Measurements from ENCODE around the gene TMED10. TPM values are rescaled to one million over a fixed set of nuclear protein-coding genes. Genes with fewer than 3 reads are reported as not detected.

Gene TMED10
- total RNA-seq, 2 experiments from 2014 or later: 173 to 179 TPM

- H3K4me3 Mint-ChIP-seq: no peak overlapping the region
- H3K27ac Mint-ChIP-seq: peak overlapping the region; percentile 22
- intact Hi-C loops (cut with micrococcal nuclease): no loop called here
- no peak for ATAC-seq
- H3K9me3 Mint-ChIP-seq: no peaks in the 10 kb centered on the region
- TF ChIP-seq CTCF (IDR thresholded peaks at IDR 0.05): no peak
- no peak for DNase-seq
- no peaks in the 10 kb centered on the region for H3K27me3 Mint-ChIP-seq
- peaks cover 69% of the 10 kb centered on the region for H3K4me1 Mint-ChIP-seq (ENCODE audit: low read depth)
- ChIA-PET CTCF (interaction anchor here (1.0 to 14.6 kb wide), 6 partner anchors 8 to 158 kb away, joined by 3 to 268 read pairs (median 4); no protein-coding TSS in a partner anchor), POLR2A (interaction anchor here (0.8 to 1.5 kb wide), 3 partner anchors 13 to 33 kb away, joined by 3 to 4 read pairs (median 4); partner anchors contain the start of gene TMED10)
- peaks cover 40% of the 10 kb centered on the region for H3K36me3 Mint-ChIP-seq (ENCODE audit: low read depth)
These were observed 32.5 kb downstream of the TMED10 start for GRCh38 chr14:75143761-75144527.

- peak overlapping the region; percentile 2 for H3K27ac Mint-ChIP-seq
- POLR2A ChIA-PET: interaction anchor here (0.6 kb wide), 1 partner anchor 220 kb away, joined by 5 read pairs; the partner anchor contains the start of gene RPS6KL1
- no peak overlapping the region for H3K4me3 Mint-ChIP-seq
- no peak for TF ChIP-seq CTCF (IDR thresholded peaks at IDR 0.05)
- no peaks in the 10 kb centered on the region for H3K9me3 Mint-ChIP-seq
- CTCF ChIA-PET: interaction anchor here (1.0 to 14.6 kb wide), 5 partner anchors 10 to 159 kb away, joined by 3 to 268 read pairs (median 5); no protein-coding TSS in a partner anchor
- DNase-seq (no peak), ATAC-seq (no peak)
- intact Hi-C loops (cut with micrococcal nuclease): no loop called here
- H3K4me1 Mint-ChIP-seq (ENCODE audit: low read depth): peaks cover 70% of the 10 kb centered on the region
- no peaks in the 10 kb centered on the region for H3K27me3 Mint-ChIP-seq
- peaks cover 37% of the 10 kb centered on the region for H3K36me3 Mint-ChIP-seq (ENCODE audit: low read depth)
These were observed 33.9 kb downstream of the TMED10 start for GRCh38 chr14:75142494-75142893.

- ChIA-PET POLR2A (interaction anchor here (0.6 kb wide), 1 partner anchor 219 kb away, joined by 5 read pairs; the partner anchor contains the start of gene RPS6KL1), CTCF (interaction anchor here (1.0 to 14.6 kb wide), 7 partner anchors 13 to 160 kb away, joined by 3 to 268 read pairs (median 4); no protein-coding TSS in a partner anchor)
- Mint-ChIP-seq H3K36me3 (ENCODE audit: low read depth) (peaks cover 34% of the 10 kb centered on the region), H3K27ac (peak overlapping the region; percentile 22), H3K4me3 (no peak overlapping the region), H3K27me3 (no peaks in the 10 kb centered on the region), H3K9me3 (no peaks in the 10 kb centered on the region), H3K4me1 (ENCODE audit: low read depth) (peaks cover 67% of the 10 kb centered on the region)
- intact Hi-C loops (cut with micrococcal nuclease): no loop called here
- ATAC-seq (peak; percentile 67), DNase-seq (peak; percentile 33)
- peak; percentile 54 for TF ChIP-seq CTCF (IDR thresholded peaks at IDR 0.05)
These were observed 34.4 kb downstream of the TMED10 start for GRCh38 chr14:75141967-75142366.

- H3K4me3 Mint-ChIP-seq: no peak overlapping the region
- ChIA-PET POLR2A (interaction anchor here (0.7 to 1.0 kb wide), 2 partner anchors 154 to 161 kb away, joined by 3 read pairs; no protein-coding TSS in a partner anchor), CTCF (interaction anchor here (0.6 to 14.6 kb wide), 15 partner anchors 9 to 348 kb away, joined by 3 to 268 read pairs (median 4); no protein-coding TSS in a partner anchor)
- H3K4me1 Mint-ChIP-seq (ENCODE audit: low read depth): peaks cover 58% of the 10 kb centered on the region
- no peaks in the 10 kb centered on the region for H3K9me3 Mint-ChIP-seq
- DNase-seq: no peak
- no peaks in the 10 kb centered on the region for H3K27me3 Mint-ChIP-seq
- no peak for TF ChIP-seq CTCF (IDR thresholded peaks at IDR 0.05)
- peak overlapping the region; percentile 17 for H3K27ac Mint-ChIP-seq
- no peak for ATAC-seq
- peaks cover 26% of the 10 kb centered on the region for H3K36me3 Mint-ChIP-seq (ENCODE audit: low read depth)
- intact Hi-C loops (cut with micrococcal nuclease): no loop called here
These were observed 35.4 kb downstream of the TMED10 start for GRCh38 chr14:75141062-75141461.
